Smooth muscle cell (in vitro differentiated cells): ENCODE results near the gene LIN52. TPM values are rescaled to one million over a fixed set of nuclear protein-coding genes. Genes with fewer than 3 reads are reported as not detected.

Source experiments
- DNase-seq: peaks from one replicate; lab custom pipeline; 2025; ENCODE audit not compliant: unreplicated experiment; lab: John Stamatoyannopoulos, UW
- H2AFZ ChIP-seq: fragments of 200-600 bp; sonication (generic); 2 replicates; pipeline ENCODE4 v1.6.0; 2016; ENCODE audit warnings: antibody characterized with exemption, low read depth, mild to moderate bottlenecking
- H3F3A ChIP-seq: fragments of 200-600 bp; sonication (generic); 2 replicates; pipeline ENCODE4 v1.6.0; 2017; ENCODE audit warnings: antibody characterized with exemption, low read depth
- H3K27ac ChIP-seq: fragments of 200-600 bp; sonication (generic); 2 replicates; pipeline ENCODE4 v1.5.1; 2016; ENCODE audit warnings: low read depth, mild to moderate bottlenecking
- H3K27me3 ChIP-seq: fragments of 200-600 bp; sonication (generic); 2 replicates; pipeline ENCODE4 v1.6.1; 2016; ENCODE audit warnings: low read depth, mild to moderate bottlenecking
- H3K36me3 ChIP-seq: fragments of 200-600 bp; sonication (generic); 2 replicates; pipeline ENCODE4 v1.5.1; 2016; ENCODE audit warnings: low read depth
- H3K4me1 ChIP-seq: fragments of 200-600 bp; sonication (generic); 2 replicates; pipeline ENCODE4 v1.5.1; 2016; ENCODE audit warnings: low read depth
- H3K4me2 ChIP-seq: fragments of 200-600 bp; sonication (generic); 2 replicates; pipeline ENCODE4 v1.6.0; 2016; ENCODE audit warnings: mild to moderate bottlenecking
- H3K4me3 ChIP-seq: fragments of 200-600 bp; sonication (generic); 2 replicates; pipeline ENCODE4 v1.5.1; 2016; ENCODE audit warnings: mild to moderate bottlenecking
- H3K79me2 ChIP-seq: fragments of 200-600 bp; sonication (generic); 2 replicates; pipeline ENCODE4 v1.6.0; 2016; ENCODE audit warnings: low read depth, mild to moderate bottlenecking
- H3K9ac ChIP-seq: fragments of 200-600 bp; sonication (generic); 2 replicates; pipeline ENCODE4 v1.6.0; 2016; ENCODE audit warnings: low read depth
- H3K9me3 ChIP-seq: fragments of 200-600 bp; sonication (generic); replicated peaks from 2 replicates; pipeline ENCODE4 v1.5.1; 2016; ENCODE audit warnings: low read depth
- H4K20me1 ChIP-seq: fragments of 200-600 bp; sonication (generic); 2 replicates; pipeline ENCODE4 v1.6.0; 2016; ENCODE audit warnings: low read depth
- CTCF ChIP-seq: fragments of 200-600 bp; sonication (generic); IDR thresholded peaks from 2 replicates; pipeline ENCODE4 v1.5.1; 2017; ENCODE audit warnings: borderline replicate concordance, mild to moderate bottlenecking, antibody characterized with exemption; ENCODE audit not compliant: insufficient read depth, poor library complexity, severe bottlenecking
- whole genome bisulfite sequencing: methylation state at CpG from one replicate; pipeline ENCODE4 v1.1.7; 2016; ENCODE audit warnings: low lambda C conversion rate; 5-methylcytosine and 5-hydroxymethylcytosine counted together
- polyA plus RNA-seq: library from polyadenylated mRNA; unstranded; fragments of >200 nt; fragmentation: Nextera tagmentation; extraction: Ambion mirVana; gene quantifications from 2 replicates; pipeline ENCODE4 v1.2.1, GENCODE V29; 2016
- total RNA-seq: library from RNA; depleted of rRNA; stranded (reverse); fragments of >200 nt; gene quantifications from 2 replicates; pipeline ENCODE4 v1.2.3, GENCODE V29; 2014

Gene LIN52
- total and polyA plus RNA-seq, 2 experiments from 2014 or later: 16.1 to 17.8 TPM

DNA sequence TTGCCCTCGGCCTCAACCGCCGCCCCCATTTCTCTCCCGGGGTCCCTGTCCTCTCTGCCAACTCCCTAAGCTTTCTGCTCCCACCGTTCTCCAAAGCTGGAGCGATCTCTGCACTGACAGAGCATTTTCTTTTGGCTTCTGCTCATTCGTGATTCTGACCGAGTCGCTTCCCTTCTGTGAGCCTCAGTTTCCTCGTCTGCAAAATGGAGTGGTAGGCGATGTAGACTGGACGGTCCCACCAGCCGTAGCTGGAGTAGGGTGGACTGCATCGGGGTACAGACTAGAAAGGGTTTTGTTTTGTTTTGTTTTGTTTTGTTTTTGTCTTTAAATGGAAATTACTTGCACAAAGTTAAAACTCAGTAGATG is 156.9 kb downstream of the LIN52 start:
- no peak overlapping the region for H3K4me3 ChIP-seq
- peaks cover 98% of the 10 kb centered on the region for H3K27me3 ChIP-seq
- H3K9me3 ChIP-seq: no peaks in the 10 kb centered on the region
- TF ChIP-seq CTCF: no peak
- H3K4me2 ChIP-seq: peak overlapping the region; percentile 68
- H4K20me1 ChIP-seq: no peaks in the 10 kb centered on the region
- H3K4me1 ChIP-seq: peaks cover 8% of the 10 kb centered on the region
- no peak overlapping the region for H3K27ac ChIP-seq
- H3K79me2 ChIP-seq: no peaks in the 10 kb centered on the region
- DNase-seq: no peak
- no peaks in the 10 kb centered on the region for H3F3A ChIP-seq
- H2AFZ ChIP-seq: no peak overlapping the region
- no peak overlapping the region for H3K9ac ChIP-seq
- WGBS: 20% methylated on average over 14 of the region's 14 CpGs
- H3K36me3 ChIP-seq: no peaks in the 10 kb centered on the region

GRCh38 chr14:74242021-74242779 is 157.4 kb downstream of the LIN52 start:
- no peak overlapping the region for H3K27ac ChIP-seq
- no peak overlapping the region for H3K4me2 ChIP-seq
- peaks cover 8% of the 10 kb centered on the region for H3K4me1 ChIP-seq
- no peaks in the 10 kb centered on the region for H3F3A ChIP-seq
- WGBS: 16% methylated on average over 28 of the region's 28 CpGs
- TF ChIP-seq CTCF: no peak
- H4K20me1 ChIP-seq: no peaks in the 10 kb centered on the region
- no peaks in the 10 kb centered on the region for H3K36me3 ChIP-seq
- no peak overlapping the region for H3K4me3 ChIP-seq
- H3K27me3 ChIP-seq: peaks cover 98% of the 10 kb centered on the region
- H3K9ac ChIP-seq: no peak overlapping the region
- no peaks in the 10 kb centered on the region for H3K9me3 ChIP-seq
- H2AFZ ChIP-seq: no peak overlapping the region
- no peaks in the 10 kb centered on the region for H3K79me2 ChIP-seq
- no peak for DNase-seq

- no peak overlapping the region for H3K9ac ChIP-seq
- no peak for TF ChIP-seq CTCF
- H3K9me3 ChIP-seq: no peaks in the 10 kb centered on the region
- H3K4me1 ChIP-seq: peaks cover 8% of the 10 kb centered on the region
- DNase-seq: no peak
- no peaks in the 10 kb centered on the region for H4K20me1 ChIP-seq
- no peak overlapping the region for H3K4me3 ChIP-seq
- no peak overlapping the region for H3K4me2 ChIP-seq
- no peak overlapping the region for H3K27ac ChIP-seq
- H3F3A ChIP-seq: no peaks in the 10 kb centered on the region
- H3K36me3 ChIP-seq: no peaks in the 10 kb centered on the region
- H2AFZ ChIP-seq: no peak overlapping the region
- 60% methylated on average over 4 of the region's 4 CpGs for WGBS
- peaks cover 98% of the 10 kb centered on the region for H3K27me3 ChIP-seq
- no peaks in the 10 kb centered on the region for H3K79me2 ChIP-seq
Observed at GRCh38 chr14:74242780-74243042, 158.0 kb downstream of the LIN52 start.

- peaks cover 8% of the 10 kb centered on the region for H3K4me1 ChIP-seq
- H3K79me2 ChIP-seq: no peaks in the 10 kb centered on the region
- H4K20me1 ChIP-seq: no peaks in the 10 kb centered on the region
- H3K9me3 ChIP-seq: no peaks in the 10 kb centered on the region
- no peak overlapping the region for H2AFZ ChIP-seq
- H3K4me3 ChIP-seq: no peak overlapping the region
- no peaks in the 10 kb centered on the region for H3K36me3 ChIP-seq
- H3K4me2 ChIP-seq: no peak overlapping the region
- H3K9ac ChIP-seq: no peak overlapping the region
- H3K27ac ChIP-seq: no peak overlapping the region
- TF ChIP-seq CTCF: no peak
- H3F3A ChIP-seq: no peaks in the 10 kb centered on the region
- H3K27me3 ChIP-seq: peaks cover 98% of the 10 kb centered on the region
- WGBS: 37% methylated on average over 5 of the region's 5 CpGs
- no peak for DNase-seq
Observed at GRCh38 chr14:74243051-74243450, 158.3 kb downstream of the LIN52 start.
